Ishikawa (cell line): ENCODE data around the gene TSPAN14.

Source experiments
- CEBPB ChIP-seq: IDR thresholded peaks from 2 replicates; pipeline ENCODE4 v1.6.1; 2012
- EGR1 ChIP-seq: IDR thresholded peaks from 2 replicates; pipeline ENCODE4 v1.6.1; 2012
- EP300 ChIP-seq: IDR thresholded peaks from 2 replicates; pipeline ENCODE4 v1.6.1; 2012; ENCODE audit warnings: borderline replicate concordance
- MAX ChIP-seq: IDR thresholded peaks from 2 replicates; pipeline ENCODE4 v1.6.1; 2012
- RAD21 ChIP-seq: IDR thresholded peaks from 2 replicates; pipeline ENCODE4 v1.6.1; 2012; ENCODE audit warnings: low read depth
- REST ChIP-seq: IDR thresholded peaks from 2 replicates; pipeline ENCODE4 v1.6.1; 2012; ENCODE audit warnings: low read depth, mild to moderate bottlenecking
- TAF1 ChIP-seq: IDR thresholded peaks from 2 replicates; pipeline ENCODE4 v1.6.1; 2012; ENCODE audit warnings: low read depth, mild to moderate bottlenecking
- USF1 ChIP-seq: IDR thresholded peaks from 2 replicates; pipeline ENCODE4 v1.6.1; 2012
- YY1 ChIP-seq: IDR thresholded peaks from 2 replicates; pipeline ENCODE4 v1.6.1; 2012; ENCODE audit warnings: low read depth

GRCh38 chr10:80486785-80487420, 32.8 kb downstream of the TSPAN14 start:
- TF ChIP-seq EGR1 = no peak
- no peak for TF ChIP-seq MAX
- TF ChIP-seq RAD21 = no peak
- TF ChIP-seq USF1 = no peak
- TF ChIP-seq REST = no peak
- no peak for TF ChIP-seq CEBPB
- TF ChIP-seq YY1 = no peak
- no peak for TF ChIP-seq EP300
- TF ChIP-seq TAF1 = no peak
